ENCODE data around the gene HELQ.

Gene HELQ

GRCh38 chr4:83361416-83362103 is 94.1 kb downstream of the HELQ start:
- in situ Hi-C loops (cut with HindIII; ENCODE audit: low sequenced_read_pairs), result no loop called here
- no peak for DNase-seq (ENCODE audit: low read depth)
- TF ChIP-seq, protein P1, sequence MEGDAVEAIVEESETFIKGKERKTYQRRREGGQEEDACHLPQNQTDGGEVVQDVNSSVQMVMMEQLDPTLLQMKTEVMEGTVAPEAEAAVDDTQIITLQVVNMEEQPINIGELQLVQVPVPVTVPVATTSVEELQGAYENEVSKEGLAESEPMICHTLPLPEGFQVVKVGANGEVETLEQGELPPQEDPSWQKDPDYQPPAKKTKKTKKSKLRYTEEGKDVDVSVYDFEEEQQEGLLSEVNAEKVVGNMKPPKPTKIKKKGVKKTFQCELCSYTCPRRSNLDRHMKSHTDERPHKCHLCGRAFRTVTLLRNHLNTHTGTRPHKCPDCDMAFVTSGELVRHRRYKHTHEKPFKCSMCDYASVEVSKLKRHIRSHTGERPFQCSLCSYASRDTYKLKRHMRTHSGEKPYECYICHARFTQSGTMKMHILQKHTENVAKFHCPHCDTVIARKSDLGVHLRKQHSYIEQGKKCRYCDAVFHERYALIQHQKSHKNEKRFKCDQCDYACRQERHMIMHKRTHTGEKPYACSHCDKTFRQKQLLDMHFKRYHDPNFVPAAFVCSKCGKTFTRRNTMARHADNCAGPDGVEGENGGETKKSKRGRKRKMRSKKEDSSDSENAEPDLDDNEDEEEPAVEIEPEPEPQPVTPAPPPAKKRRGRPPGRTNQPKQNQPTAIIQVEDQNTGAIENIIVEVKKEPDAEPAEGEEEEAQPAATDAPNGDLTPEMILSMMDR (IDR thresholded peaks at IDR 0.05; ENCODE audit: low read depth, low read length, missing control alignments), result no peak
- no peak overlapping the region for H3K4me3 ChIP-seq (ENCODE audit: low read depth, low read length)

GRCh38 chr4:83360018-83360417 is 95.6 kb downstream of the HELQ start:
- DNase-seq (ENCODE audit: low read depth), result no peak
- TF ChIP-seq, protein P1 (IDR thresholded peaks at IDR 0.05; ENCODE audit: low read depth, low read length, missing control alignments), result no peak
- in situ Hi-C loops (cut with HindIII; ENCODE audit: low sequenced_read_pairs), result no loop called here
- no peak overlapping the region for H3K4me3 ChIP-seq (ENCODE audit: low read depth, low read length)

DNA sequence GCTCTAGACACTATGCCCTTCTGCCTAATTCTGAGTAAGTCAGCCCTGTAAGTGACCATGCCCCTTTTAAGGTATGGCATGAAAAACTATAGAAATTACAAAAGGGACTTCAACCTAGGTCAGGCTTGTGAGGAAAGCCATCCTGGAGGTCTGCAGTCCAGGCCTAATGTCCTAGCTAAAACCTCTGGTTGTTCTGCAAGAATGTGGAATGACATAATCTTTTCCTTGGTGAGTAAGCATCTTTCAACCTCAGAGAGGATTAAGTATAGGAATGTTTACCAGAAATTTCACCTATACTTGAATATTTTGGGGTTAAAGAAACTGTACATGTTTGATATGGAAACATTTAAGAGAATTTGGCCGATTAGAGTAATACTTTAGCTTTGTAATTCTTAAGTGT is 97.2 kb downstream of the HELQ start:
- DNase-seq (ENCODE audit: low read depth), result peak; percentile 40
- in situ Hi-C loops (cut with HindIII; ENCODE audit: low sequenced_read_pairs), result no loop called here
- TF ChIP-seq, protein P1 (IDR thresholded peaks at IDR 0.05; ENCODE audit: low read depth, low read length, missing control alignments), result no peak
- H3K4me3 ChIP-seq (ENCODE audit: low read depth, low read length), result no peak overlapping the region
